HCT116 (cell line): Measurements from ENCODE around the gene NAV3. TPM values are rescaled to one million over a fixed set of nuclear protein-coding genes. Genes with fewer than 3 reads are reported as not detected.

ENCODE experiments used
- ATAC-seq: fragments of 200-7000 bp; cut with Tn5 transposase; 2 replicates; pipeline ENCODE4 v1.9.1; 2020; ENCODE audit warnings: mild to moderate bottlenecking, moderate library complexity
- BruUV-seq: library from RNA; stranded (reverse); fragments of 400-500 nt; replicated peaks from 2 replicates; lab custom pipeline; 2021; lab: Mats Ljungman, UMichigan
- CTCF ChIA-PET: fragments of 300-600 bp; sonication (Branson Sonifier 250); formaldehyde crosslinking; loops from one replicate; lab custom pipeline; 2021; ENCODE audit warnings: antibody characterized with exemption; lab: Charles Lee
- POLR2A ChIA-PET: fragments of 300-600, 350-600 bp; sonication (Branson Sonifier 250); formaldehyde crosslinking; loops from one replicate; lab custom pipeline; 2021; ENCODE audit warnings: antibody characterized with exemption; lab: Charles Lee
- RAD21 ChIA-PET, 2 experiments: fragments of 300-600 bp; sonication (Branson Sonifier 250); formaldehyde crosslinking; loops; one replicate each; lab custom pipeline; 2023; ENCODE audit warnings: low total read pairs in 2 of 2; ENCODE audit not compliant: uncharacterized antibody in 2 of 2, unreplicated experiment in 2 of 2, low non-redundant PET in 1 of 2; lab: Charles Lee
- DNase-seq: peaks from one replicate; pipeline ENCODE4 v3.0.0-alpha.2; 2010; ENCODE audit warnings: low read depth, low spot score
- H2AFZ ChIP-seq: fragments of 200-600 bp; shearing (Covaris generic), sonication (generic); 2 replicates; pipeline ENCODE4 v1.6.1; 2017; ENCODE audit warnings: low read depth, mixed run types, mixed read lengths, antibody characterized with exemption, low read length; ENCODE audit not compliant: poor library complexity, severe bottlenecking
- H3K27ac ChIP-seq: 2 replicates; pipeline ENCODE4 v1.5.1; 2012; ENCODE audit warnings: low read depth, low read length
- H3K27me3 ChIP-seq: fragments of 200-600 bp; sonication (generic); 2 replicates; pipeline ENCODE4 v1.6.1; 2016; ENCODE audit warnings: mixed run types, low read length, mixed read lengths; ENCODE audit not compliant: insufficient read depth
- H3K36me3 ChIP-seq, 2 experiments: fragments of 200-500 bp in 1 of 2; fragments of 200-600 bp in 1 of 2; sonication (Bioruptor generic) in 1 of 2; sonication (generic) in 1 of 2; 2 replicates each; pipeline versions ENCODE4 v1.5.1 to v1.6.1; 2014 to 2016; ENCODE audit warnings: low read length in 2 of 2, inconsistent platforms in 1 of 2, mixed read lengths in 1 of 2, mixed run types in 1 of 2; ENCODE audit not compliant: insufficient read depth in 2 of 2, control insufficient read depth in 1 of 2
- H3K4me1 ChIP-seq, 2 experiments: fragments of 200-600 bp in 1 of 2; sonication (generic) in 1 of 2; 2 replicates each; pipeline versions ENCODE4 v1.5.1 to v1.6.1; 2012 to 2017; ENCODE audit warnings: low read length in 2 of 2, inconsistent platforms in 1 of 2, mild to moderate bottlenecking in 1 of 2, mixed read lengths in 1 of 2, mixed run types in 1 of 2, moderate library complexity in 1 of 2; ENCODE audit not compliant: insufficient read depth in 2 of 2, control insufficient read depth in 1 of 2
- H3K4me2 ChIP-seq: fragments of 200-600 bp; sonication (generic); 2 replicates; pipeline ENCODE4 v1.6.1; 2017; ENCODE audit warnings: mixed run types, low read length, mixed read lengths
- H3K4me3 ChIP-seq, 2 experiments: fragments of 200-600 bp in 1 of 2; sonication (generic) in 1 of 2; replicated peaks in 1 of 2; 2 replicates each; pipeline ENCODE4 v1.5.1; 2011 to 2016; ENCODE audit warnings: low read length in 2 of 2, control low read depth in 1 of 2, low read depth in 1 of 2, mild to moderate bottlenecking in 1 of 2, mixed read lengths in 1 of 2, mixed run types in 1 of 2
- H3K79me2 ChIP-seq: fragments of 200-600 bp; sonication (generic); 2 replicates; pipeline ENCODE4 v1.6.1; 2017; ENCODE audit warnings: mild to moderate bottlenecking, mixed run types, low read length, moderate library complexity, mixed read lengths; ENCODE audit not compliant: insufficient read depth
- H3K9ac ChIP-seq: fragments of 200-600 bp; sonication (generic); 2 replicates; pipeline ENCODE4 v1.6.1; 2016; ENCODE audit warnings: low read length, mixed read lengths
- H3K9me2 ChIP-seq: fragments of 200-600 bp; sonication (generic), shearing (Covaris generic); 2 replicates; pipeline ENCODE4 v1.6.1; 2017; ENCODE audit warnings: mixed run types, mild to moderate bottlenecking, moderate library complexity; ENCODE audit not compliant: insufficient read depth
- H3K9me3 ChIP-seq, 2 experiments: fragments of 200-500 bp in 1 of 2; fragments of 200-600 bp in 1 of 2; sonication (Bioruptor generic) in 1 of 2; sonication (generic) in 1 of 2; 2 replicates each; pipeline ENCODE4 v1.6.1; 2014 to 2017; ENCODE audit warnings: low read length in 2 of 2, mixed read lengths in 2 of 2, inconsistent platforms in 1 of 2, low read depth in 1 of 2, mild to moderate bottlenecking in 1 of 2, mixed run types in 1 of 2, moderate library complexity in 1 of 2; ENCODE audit not compliant: control insufficient read depth in 1 of 2, insufficient read depth in 1 of 2
- H4K20me1 ChIP-seq: fragments of 200-600 bp; sonication (generic), shearing (Covaris generic); 2 replicates; pipeline ENCODE4 v1.6.1; 2017; ENCODE audit warnings: mixed run types, mild to moderate bottlenecking, moderate library complexity; ENCODE audit not compliant: insufficient read depth
- CEBPB ChIP-seq: IDR thresholded peaks from 2 replicates; pipeline ENCODE4 v1.6.1; 2012; ENCODE audit warnings: low read depth
- EGR1 ChIP-seq: IDR thresholded peaks from 2 replicates; pipeline ENCODE4 v1.6.1; 2012; ENCODE audit warnings: low read depth
- ELF1 ChIP-seq: IDR thresholded peaks from 2 replicates; pipeline ENCODE4 v1.6.1; 2012; ENCODE audit warnings: low read depth, borderline replicate concordance
- EZH2 ChIP-seq: fragments of 200-600 bp; sonication (generic); IDR thresholded peaks from 2 replicates; pipeline ENCODE4 v1.6.1; 2017; ENCODE audit warnings: antibody characterized with exemption, mixed run types
- EZH2phosphoT487 ChIP-seq: fragments of 200-600 bp; IDR thresholded peaks from 2 replicates; pipeline ENCODE4 v1.6.1; 2018; ENCODE audit warnings: antibody characterized with exemption, borderline replicate concordance
- FOSL1 ChIP-seq: IDR thresholded peaks from 2 replicates; pipeline ENCODE4 v1.6.1; 2012; ENCODE audit warnings: low read depth
- JUND ChIP-seq: IDR thresholded peaks from 2 replicates; pipeline ENCODE4 v1.6.1; 2012
- POLR2AphosphoS5 ChIP-seq: IDR thresholded peaks from 2 replicates; pipeline ENCODE4 v1.6.1; 2011; ENCODE audit warnings: mild to moderate bottlenecking, low read depth, low read length, moderate library complexity
- RAD21 ChIP-seq: IDR thresholded peaks from 2 replicates; pipeline ENCODE4 v1.6.1; 2012; ENCODE audit warnings: low read depth, mild to moderate bottlenecking
- SIN3A ChIP-seq: IDR thresholded peaks from 2 replicates; pipeline ENCODE4 v1.6.1; 2012; ENCODE audit warnings: low read depth
- SRF ChIP-seq: IDR thresholded peaks from 2 replicates; pipeline ENCODE4 v1.6.1; 2012; ENCODE audit warnings: low read depth
- TCF7L2 ChIP-seq: IDR thresholded peaks from 2 replicates; pipeline ENCODE4 v1.7.0; 2011; ENCODE audit warnings: borderline replicate concordance, inconsistent platforms; ENCODE audit not compliant: insufficient read depth, insufficient read length; ENCODE audit errors: extremely low read depth
- YY1 ChIP-seq: IDR thresholded peaks from 2 replicates; pipeline ENCODE4 v1.6.1; 2011; ENCODE audit warnings: low read length, low read depth, moderate library complexity, mild to moderate bottlenecking; ENCODE audit not compliant: insufficient replicate concordance; ENCODE audit errors: extremely low read depth
- ZFX ChIP-seq: fragments of 450-650 bp; IDR thresholded peaks from 2 replicates; pipeline ENCODE4 v1.6.1; 2017
- ZNF274 ChIP-seq: fragments of 200-500 bp; sonication (Bioruptor generic); IDR thresholded peaks from 2 replicates; pipeline ENCODE4 v1.6.1; 2014; ENCODE audit warnings: mild to moderate bottlenecking, low read depth, low read length, inconsistent platforms
- intact Hi-C: fragments of 100-400 bp; cut with micrococcal nuclease; formaldehyde crosslinking; loops from 2 replicates; pipeline ENCODE4 v1.10.0; 2022
- total RNA-seq: library from RNA; stranded (reverse); gene quantifications from one replicate; pipeline ENCODE4 v1.2.1, GENCODE V29; 2021; ENCODE audit not compliant: unreplicated experiment
- TF ChIP-seq, protein P1 (sequence below): IDR thresholded peaks from 2 replicates; pipeline ENCODE4 v1.6.1; 2012
- TF ChIP-seq, protein P2 (sequence below), 3 experiments: fragments of 200-600 bp in 1 of 3; sonication (generic) in 1 of 3; IDR thresholded peaks in 2 of 3; conservative IDR thresholded peaks in 1 of 3; 2 replicates each; pipeline ENCODE4 v1.5.1; 2012 to 2017; ENCODE audit warnings: low read depth in 2 of 3, low read length in 2 of 3, antibody characterized with exemption in 1 of 3, borderline replicate concordance in 1 of 3, control low read depth in 1 of 3, mild to moderate bottlenecking in 1 of 3, mixed read lengths in 1 of 3, mixed run types in 1 of 3, moderate library complexity in 1 of 3; ENCODE audit not compliant: insufficient read depth in 1 of 3
- TF ChIP-seq, protein P3 (sequence below): IDR thresholded peaks from 2 replicates; pipeline ENCODE4 v1.6.1; 2012

Gene NAV3
- total RNA-seq, 1 experiment from 2014 or later, result 7.8 TPM

DNA sequence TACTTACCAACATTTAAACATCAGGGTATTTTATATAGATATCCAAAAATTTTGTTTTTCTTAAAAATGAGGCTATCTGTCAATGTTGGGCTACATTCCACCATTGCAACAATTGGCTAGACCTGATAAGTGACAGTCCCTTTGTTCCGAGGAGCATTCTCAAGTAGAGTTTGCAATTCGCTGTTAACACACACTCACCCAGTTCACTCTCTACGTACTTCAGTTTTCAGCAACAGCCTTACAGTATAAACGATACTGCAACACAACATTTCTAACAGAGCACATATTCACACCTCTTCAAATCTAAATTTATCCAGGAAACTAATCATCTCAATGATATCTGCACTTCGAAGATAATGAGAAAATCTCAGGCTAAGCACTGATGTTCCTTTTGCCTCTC is 393.5 kb downstream of the NAV3 start:
- DNase-seq, result no peak
- no peaks in the 10 kb centered on the region for H4K20me1 ChIP-seq
- RAD21 ChIA-PET, result no interaction called here
- no peaks in the 10 kb centered on the region; a peak in 1 of 4 replicates for H3K9me3 ChIP-seq
- H3K27ac ChIP-seq, result no peak overlapping the region
- BruUV-seq, result no TSS peak
- no peaks in the 10 kb centered on the region for H3K36me3 ChIP-seq
- intact Hi-C loops, result no loop called here
- H3K4me3 ChIP-seq, result no peak overlapping the region
- no peaks in the 10 kb centered on the region for H3K4me1 ChIP-seq
- no peaks in the 10 kb centered on the region for H3K9me2 ChIP-seq
- H3K27me3 ChIP-seq, result no peaks in the 10 kb centered on the region
- TF ChIP-seq TCF7L2 (no peak), POLR2AphosphoS5 (no peak)
- TF ChIP-seq, all 23 proteins: peak for 0
- no peak for ATAC-seq
- H3K4me2 ChIP-seq, result no peak overlapping the region
- ChIA-PET CTCF (no interaction called here), POLR2A (no interaction called here)
- H2AFZ ChIP-seq, result no peak overlapping the region
- H3K79me2 ChIP-seq, result no peaks in the 10 kb centered on the region
- no peak overlapping the region for H3K9ac ChIP-seq

DNA sequence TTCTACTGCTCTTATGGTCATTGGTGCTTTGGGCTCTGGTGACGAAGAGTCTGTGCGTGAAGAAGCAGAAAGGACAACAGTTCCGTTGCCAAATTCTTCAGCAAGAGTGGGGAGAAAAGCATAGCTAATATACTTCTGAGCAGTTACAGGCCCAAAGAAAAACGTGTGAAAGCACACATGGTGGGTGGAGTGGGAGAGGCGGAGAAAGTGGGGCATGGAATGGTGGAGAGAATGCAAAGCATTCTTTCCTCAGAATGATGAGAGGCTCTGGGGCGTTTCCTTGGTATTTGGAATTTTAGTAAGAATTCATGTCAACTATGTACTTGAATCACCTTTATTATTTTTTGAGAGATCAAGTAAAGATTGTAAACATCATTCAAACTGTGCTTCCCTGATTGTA is 396.1 kb downstream of the NAV3 start:
- no peaks in the 10 kb centered on the region for H3K27me3 ChIP-seq
- ATAC-seq (no peak), DNase-seq (no peak)
- RAD21 ChIA-PET, result no interaction called here
- no TSS peak for BruUV-seq
- H3K9me2 ChIP-seq, result no peaks in the 10 kb centered on the region
- no peak overlapping the region for H3K27ac ChIP-seq
- H3K4me1 ChIP-seq, result no peaks in the 10 kb centered on the region
- POLR2A ChIA-PET, result no interaction called here
- H4K20me1 ChIP-seq, result no peaks in the 10 kb centered on the region
- CTCF ChIA-PET, result no interaction called here
- intact Hi-C loops, result no loop called here
- no peak overlapping the region for H3K4me2 ChIP-seq
- no peak overlapping the region for H2AFZ ChIP-seq
- H3K4me3 ChIP-seq, result no peak overlapping the region
- H3K79me2 ChIP-seq, result no peaks in the 10 kb centered on the region
- H3K36me3 ChIP-seq, result no peaks in the 10 kb centered on the region
- H3K9me3 ChIP-seq, result no peaks in the 10 kb centered on the region; a peak in 1 of 4 replicates
- H3K9ac ChIP-seq, result no peak overlapping the region
- no peak for TF ChIP-seq EGR1
- TF ChIP-seq, protein P1, sequence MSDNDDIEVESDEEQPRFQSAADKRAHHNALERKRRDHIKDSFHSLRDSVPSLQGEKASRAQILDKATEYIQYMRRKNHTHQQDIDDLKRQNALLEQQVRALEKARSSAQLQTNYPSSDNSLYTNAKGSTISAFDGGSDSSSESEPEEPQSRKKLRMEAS, result no peak
- no peak for TF ChIP-seq CEBPB
- no peak for TF ChIP-seq SIN3A
- TF ChIP-seq JUND, result no peak
- no peak for TF ChIP-seq YY1
- TF ChIP-seq EZH2phosphoT487, result no peak
- TF ChIP-seq FOSL1, result no peak
- no peak for TF ChIP-seq ZFX
- no peak for TF ChIP-seq ZNF274
- TF ChIP-seq RAD21, result no peak
- TF ChIP-seq POLR2AphosphoS5, result no peak
- TF ChIP-seq, protein P2, sequence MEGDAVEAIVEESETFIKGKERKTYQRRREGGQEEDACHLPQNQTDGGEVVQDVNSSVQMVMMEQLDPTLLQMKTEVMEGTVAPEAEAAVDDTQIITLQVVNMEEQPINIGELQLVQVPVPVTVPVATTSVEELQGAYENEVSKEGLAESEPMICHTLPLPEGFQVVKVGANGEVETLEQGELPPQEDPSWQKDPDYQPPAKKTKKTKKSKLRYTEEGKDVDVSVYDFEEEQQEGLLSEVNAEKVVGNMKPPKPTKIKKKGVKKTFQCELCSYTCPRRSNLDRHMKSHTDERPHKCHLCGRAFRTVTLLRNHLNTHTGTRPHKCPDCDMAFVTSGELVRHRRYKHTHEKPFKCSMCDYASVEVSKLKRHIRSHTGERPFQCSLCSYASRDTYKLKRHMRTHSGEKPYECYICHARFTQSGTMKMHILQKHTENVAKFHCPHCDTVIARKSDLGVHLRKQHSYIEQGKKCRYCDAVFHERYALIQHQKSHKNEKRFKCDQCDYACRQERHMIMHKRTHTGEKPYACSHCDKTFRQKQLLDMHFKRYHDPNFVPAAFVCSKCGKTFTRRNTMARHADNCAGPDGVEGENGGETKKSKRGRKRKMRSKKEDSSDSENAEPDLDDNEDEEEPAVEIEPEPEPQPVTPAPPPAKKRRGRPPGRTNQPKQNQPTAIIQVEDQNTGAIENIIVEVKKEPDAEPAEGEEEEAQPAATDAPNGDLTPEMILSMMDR (IDR thresholded peaks at IDR 0.05 in 2 of 3, conservative IDR thresholded peaks at IDR 0.05 in 1 of 3; ENCODE audit: borderline replicate concordance in 1 of 3, insufficient read depth in 1 of 3, low read depth in 2 of 3, low read length in 2 of 3), result no peak
- TF ChIP-seq SRF, result no peak
- no peak for TF ChIP-seq EZH2
- TF ChIP-seq, protein P3, sequence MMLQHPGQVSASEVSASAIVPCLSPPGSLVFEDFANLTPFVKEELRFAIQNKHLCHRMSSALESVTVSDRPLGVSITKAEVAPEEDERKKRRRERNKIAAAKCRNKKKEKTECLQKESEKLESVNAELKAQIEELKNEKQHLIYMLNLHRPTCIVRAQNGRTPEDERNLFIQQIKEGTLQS, result no peak
- TF ChIP-seq ELF1, result no peak
